Measurements from ENCODE around the gene ADARB1.

The ADARB1 gene

GRCh38 chr21:45243603-45244002, 169.2 kb downstream of the ADARB1 start:
- no peak for DNase-seq

DNA sequence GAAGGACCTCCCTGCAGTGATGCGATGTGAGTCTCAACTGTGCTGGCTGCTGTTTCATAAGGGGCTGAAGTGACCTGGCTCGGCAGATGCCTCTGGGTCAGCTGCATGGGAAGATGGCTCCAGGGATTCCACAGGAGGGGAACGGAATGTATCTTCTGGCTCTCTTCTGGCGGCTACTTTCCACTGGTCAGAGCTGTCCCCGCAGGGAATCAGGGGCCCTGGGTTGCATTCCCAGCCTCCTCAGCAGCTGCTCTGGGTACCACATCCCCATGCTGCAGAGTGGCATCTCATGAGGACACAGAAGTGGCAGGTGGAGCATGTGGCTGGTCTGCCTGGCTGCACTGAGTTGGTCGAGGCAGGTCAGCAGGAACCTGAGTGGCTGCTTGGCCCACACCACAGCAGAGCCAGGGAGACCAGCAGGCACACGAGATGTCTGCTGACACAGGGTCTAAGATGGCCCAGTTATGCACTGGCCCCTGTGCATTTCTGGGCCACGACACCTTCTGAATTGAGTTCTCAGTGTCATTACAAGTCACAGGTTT, 170.5 kb downstream of the ADARB1 start:
- DNase-seq, result no peak

DNA sequence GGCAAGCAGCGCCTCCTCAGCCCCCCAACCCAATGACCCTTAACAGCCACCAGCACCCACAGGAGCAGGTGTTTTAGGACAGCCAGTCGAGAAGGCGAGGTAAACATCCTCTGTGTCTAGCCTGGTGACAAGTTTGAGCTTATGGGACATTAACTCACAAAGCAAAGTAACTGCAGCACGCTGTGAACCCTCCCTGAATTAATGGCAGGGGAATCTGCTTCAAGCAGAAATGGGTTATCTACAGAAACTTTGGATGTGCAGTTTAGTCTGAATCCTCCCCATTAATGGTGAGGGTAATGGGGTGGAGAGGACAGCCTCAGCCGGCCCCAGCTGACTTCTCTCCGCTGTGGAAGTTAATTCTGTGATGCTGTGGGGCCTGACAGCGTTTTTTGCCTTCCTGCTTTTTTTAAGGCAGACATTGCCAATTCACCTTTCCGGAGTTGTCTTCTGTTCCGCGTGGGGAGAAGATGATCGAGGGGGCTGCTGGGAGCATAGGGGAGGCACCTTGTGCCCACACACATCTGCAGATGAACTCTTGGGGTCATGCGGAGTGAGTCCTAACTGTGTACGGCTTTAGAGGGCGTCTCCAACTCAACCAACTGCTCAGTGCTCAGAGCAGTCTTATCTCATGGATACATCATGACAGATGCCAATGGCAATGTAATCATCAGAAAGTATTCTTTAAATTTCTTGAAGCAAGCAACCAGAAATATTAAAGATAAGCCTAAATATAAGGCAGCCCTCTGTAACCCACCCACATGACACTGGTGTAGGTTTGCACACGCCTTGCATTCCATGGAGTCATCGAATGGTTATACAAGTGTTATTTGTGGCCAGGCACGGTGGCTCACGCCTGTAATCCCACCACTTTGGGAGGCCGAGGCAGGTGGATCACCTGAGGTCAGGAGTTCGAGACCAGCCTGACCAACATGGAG, 172.3 kb downstream of the ADARB1 start:
- DNase-seq, result no peak

GRCh38 chr21:45248301-45248892, 174.0 kb downstream of the ADARB1 start:
- DNase-seq, result no peak

DNA sequence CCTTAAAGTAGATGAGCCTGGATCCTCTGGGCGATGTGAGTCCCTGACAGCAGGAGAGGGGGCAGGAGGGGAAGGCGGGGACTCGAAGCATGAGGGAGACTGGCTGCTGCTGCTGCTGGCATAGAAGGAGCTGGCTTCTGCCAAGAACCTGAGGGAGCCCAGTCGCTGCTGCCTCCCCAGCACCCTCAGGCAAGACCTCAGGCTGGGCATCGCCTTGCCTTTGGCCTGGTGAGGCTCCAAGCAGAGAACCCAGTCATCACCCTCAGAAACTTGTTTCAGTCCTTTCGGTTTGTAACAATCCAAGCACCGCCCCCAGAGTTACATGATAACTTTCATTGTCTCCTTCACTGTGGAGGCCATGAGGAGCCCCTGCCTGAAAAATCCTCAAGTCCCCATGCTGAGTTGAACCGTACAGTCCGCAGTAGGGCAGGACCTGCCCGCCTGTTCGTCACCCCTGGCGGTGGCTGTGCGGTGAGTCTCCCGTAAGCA, 174.6 kb downstream of the ADARB1 start:
- DNase-seq, result no peak

DNA sequence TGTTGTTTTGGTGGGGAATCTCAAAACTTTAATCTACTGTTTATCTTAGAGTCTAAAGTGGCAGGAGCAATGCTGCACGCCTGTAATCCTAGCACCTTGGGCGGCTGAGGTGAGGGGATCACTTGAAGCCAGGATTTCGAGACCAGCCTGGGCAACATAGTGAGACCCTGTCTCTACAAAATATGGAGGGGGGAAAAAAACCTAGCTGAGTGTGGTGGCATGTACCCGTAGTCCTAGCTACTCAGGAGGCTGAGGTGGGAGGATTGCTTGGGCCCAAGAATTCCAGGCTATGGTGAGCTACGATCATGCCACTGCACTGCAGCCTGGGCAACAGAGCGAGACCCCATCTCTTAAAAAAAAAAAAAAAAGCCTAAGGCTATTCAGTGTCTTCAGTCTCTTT, 175.2 kb downstream of the ADARB1 start:
- no peak for DNase-seq

- DNase-seq, result no peak
Observed at GRCh38 chr21:45250272-45250671, 175.9 kb downstream of the ADARB1 start.

DNA sequence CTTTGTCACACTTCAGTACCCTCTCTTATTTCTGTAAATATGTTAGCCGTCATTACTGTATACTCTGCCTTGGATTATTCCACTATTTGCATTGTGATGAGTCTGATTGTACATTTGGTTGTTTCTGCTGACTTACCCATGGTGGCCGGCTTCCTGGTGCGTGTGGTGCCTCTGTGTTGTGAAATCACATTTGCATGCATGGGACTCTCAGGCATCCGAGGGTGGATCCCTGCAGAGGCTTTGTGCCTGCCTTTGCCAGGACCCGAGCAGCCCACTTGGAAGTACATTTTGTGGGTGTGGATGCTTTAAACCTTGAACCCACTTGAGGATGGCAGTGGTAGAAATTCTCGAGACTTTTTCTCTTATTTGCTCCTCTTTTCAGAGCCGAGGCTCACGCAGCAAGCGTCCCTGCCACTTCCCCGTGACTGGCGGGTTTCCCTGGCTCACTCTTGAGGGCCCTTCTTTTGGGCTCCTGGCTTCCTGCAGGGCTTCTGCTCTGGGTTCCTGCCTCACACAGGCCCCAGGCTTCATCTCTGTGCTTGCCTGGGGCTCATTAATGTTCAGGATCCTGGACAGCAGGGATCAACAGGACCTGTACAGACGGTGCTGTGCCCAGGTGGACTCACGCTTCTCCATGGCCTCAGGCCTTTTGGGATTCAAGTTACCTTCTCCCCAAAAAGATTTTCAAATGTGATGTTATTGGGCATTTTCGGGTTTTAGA, 176.7 kb downstream of the ADARB1 start:
- no peak for DNase-seq

DNA sequence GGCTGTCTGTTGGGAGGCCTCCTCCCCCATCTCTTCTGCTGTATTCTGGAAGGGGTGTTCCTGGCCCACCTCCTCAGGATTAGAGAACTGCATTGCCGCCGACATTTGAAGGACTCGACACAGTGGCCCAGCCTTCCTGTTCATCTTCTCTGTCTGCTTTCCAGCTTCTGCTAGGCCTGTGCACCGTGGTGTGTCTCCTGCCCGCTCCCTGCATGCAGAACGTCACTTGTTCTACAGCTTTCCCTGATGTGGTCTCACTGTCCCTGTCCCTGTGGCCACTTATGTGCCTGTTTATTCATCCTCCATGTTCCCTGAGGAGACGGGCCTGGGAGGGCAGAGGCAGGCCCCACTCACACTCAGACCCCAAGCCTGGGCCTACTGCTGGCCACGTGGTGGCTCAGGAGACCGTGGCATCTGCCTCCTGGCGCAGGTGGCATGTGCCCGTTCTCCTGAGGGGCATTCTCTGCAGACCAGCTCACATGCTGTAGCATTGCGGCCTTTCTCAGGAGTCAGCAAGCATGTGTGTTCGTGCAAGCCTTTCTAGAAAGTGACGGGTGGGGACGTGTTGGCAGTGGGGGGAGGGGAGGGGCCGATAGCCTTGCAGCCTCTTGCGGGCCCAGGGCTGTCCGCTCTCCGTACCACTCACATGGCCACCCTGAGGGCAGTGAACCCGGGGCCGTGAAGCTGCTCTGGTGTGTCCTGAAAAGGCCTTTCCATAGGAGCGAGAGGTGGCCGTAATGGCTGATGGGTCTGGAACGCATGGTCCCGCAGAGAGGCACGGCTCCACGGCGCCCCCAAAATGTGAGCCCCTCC, 177.5 kb downstream of the ADARB1 start:
- DNase-seq, result no peak

- DNase-seq, result no peak
Observed at GRCh38 chr21:45252448-45252925, 178.1 kb downstream of the ADARB1 start.

GRCh38 chr21:45253180-45253579, 178.8 kb downstream of the ADARB1 start:
- no peak for DNase-seq

GRCh38 chr21:45253633-45254459, 179.5 kb downstream of the ADARB1 start:
- no peak for DNase-seq

DNA sequence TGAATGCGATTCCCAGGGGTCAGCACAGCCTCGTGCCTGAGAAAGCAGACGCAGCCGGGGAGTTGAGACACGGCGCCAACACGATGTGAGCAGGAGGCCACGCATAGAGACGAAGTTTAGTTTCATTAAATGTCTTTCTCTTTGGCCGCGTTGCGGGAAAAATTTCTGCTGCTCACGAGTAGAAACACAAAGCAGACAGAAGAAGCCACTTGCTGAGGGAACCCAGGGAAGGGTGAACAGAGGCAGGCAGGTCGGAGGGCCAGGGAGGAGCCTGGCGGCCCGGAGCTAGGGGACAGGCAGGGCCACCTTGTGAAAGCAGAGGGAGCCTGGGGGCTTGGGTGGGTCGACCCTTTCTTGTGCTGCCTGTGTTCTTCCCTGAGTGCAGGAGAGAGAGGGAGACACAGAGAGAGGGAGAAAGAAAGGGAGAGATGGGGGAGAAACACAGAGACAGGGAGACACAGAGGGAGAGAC, 180.1 kb downstream of the ADARB1 start:
- no peak for DNase-seq

- no peak for DNase-seq
Observed at GRCh38 chr21:45255381-45256020, 181.1 kb downstream of the ADARB1 start.

- DNase-seq, result no peak
Observed at GRCh38 chr21:45256021-45256911, 181.9 kb downstream of the ADARB1 start.

- no peak for DNase-seq
Observed at GRCh38 chr21:45256912-45257672, 182.7 kb downstream of the ADARB1 start.

- DNase-seq, result no peak
Observed at GRCh38 chr21:45257673-45258341, 183.4 kb downstream of the ADARB1 start.

GRCh38 chr21:45258466-45258865, 184.1 kb downstream of the ADARB1 start:
- DNase-seq, result no peak
